Endothelial cell of umbilical vein (primary cell): Measurements from ENCODE around the gene ATF1. TPM values are rescaled to one million over a fixed set of nuclear protein-coding genes. Genes with fewer than 3 reads are reported as not detected.

ENCODE experiments used
- BruUV-seq: library from RNA; stranded (reverse); fragments of 400-500 nt; replicated peaks from 2 replicates; lab custom pipeline; 2021; lab: Mats Ljungman, UMichigan
- CTCF ChIA-PET: fragments of 300-600, 350-600 bp; sonication (Branson Sonifier 250); formaldehyde crosslinking; loops from one replicate; lab custom pipeline; 2021; ENCODE audit warnings: antibody characterized with exemption, inconsistent platforms; lab: Charles Lee
- POLR2A ChIA-PET: fragments of 300-600, 350-600 bp; sonication (Branson Sonifier 250); formaldehyde crosslinking; loops from one replicate; lab custom pipeline; 2021; ENCODE audit warnings: antibody characterized with exemption, inconsistent platforms; lab: Charles Lee
- DNase-seq: peaks from one replicate; pipeline ENCODE4 v3.0.0-alpha.2; 2011; ENCODE audit warnings: low read depth, low spot score
- FAIRE-seq: peaks from 2 replicates; lab custom pipeline; 2011; peaks lifted over from hg19 to GRCh38; lab: Jason Lieb, UNC
- H2AFZ ChIP-seq: 2 replicates; pipeline ENCODE4 v1.6.0; 2012; ENCODE audit warnings: low read depth, low read length, control low read depth, inconsistent platforms
- H3K27ac ChIP-seq: 2 replicates; pipeline ENCODE4 v1.5.1; 2011; ENCODE audit warnings: low read depth, mild to moderate bottlenecking, control low read depth, low read length, moderate library complexity; ENCODE audit not compliant: insufficient read depth
- H3K27me3 ChIP-seq, 2 experiments: 2 replicates each; pipeline versions ENCODE4 v1.6.0 to v1.6.1; 2011; ENCODE audit warnings: low read length in 2 of 2, mixed read lengths in 1 of 2; ENCODE audit not compliant: control insufficient read depth in 2 of 2, insufficient read depth in 2 of 2
- H3K36me3 ChIP-seq, 2 experiments: 2 replicates in 1 of 2; 3 replicates in 1 of 2; pipeline ENCODE4 v1.5.1; 2011; ENCODE audit warnings: low read length in 2 of 2, mild to moderate bottlenecking in 1 of 2, moderate library complexity in 1 of 2; ENCODE audit not compliant: control insufficient read depth in 2 of 2, insufficient read depth in 2 of 2; ENCODE audit errors: extremely low read depth in 1 of 2
- H3K4me1 ChIP-seq: 3 replicates; pipeline ENCODE4 v1.5.1; 2011; ENCODE audit warnings: mild to moderate bottlenecking, low read length; ENCODE audit not compliant: control insufficient read depth, insufficient read depth; ENCODE audit errors: extremely low read depth
- H3K4me2 ChIP-seq: 2 replicates; pipeline ENCODE4 v1.6.1; 2011; ENCODE audit warnings: low read length, control low read depth, mixed read lengths; ENCODE audit not compliant: insufficient read depth
- H3K4me3 ChIP-seq, 3 experiments: fragments of 200-600 bp in 1 of 3; sonication (generic), shearing (Covaris generic) in 1 of 3; replicated peaks in 1 of 3; 2 replicates each; pipeline ENCODE4 v1.5.1; 2011 to 2016; ENCODE audit warnings: control low read depth in 3 of 3, low read length in 3 of 3, mild to moderate bottlenecking in 2 of 3, inconsistent platforms in 1 of 3, low read depth in 1 of 3, moderate library complexity in 1 of 3; ENCODE audit not compliant: insufficient read depth in 1 of 3
- H3K79me2 ChIP-seq: 2 replicates; pipeline ENCODE4 v1.6.0; 2012; ENCODE audit warnings: low read length, inconsistent platforms; ENCODE audit not compliant: control insufficient read depth, insufficient read depth
- H3K9ac ChIP-seq: replicated peaks from 2 replicates; pipeline ENCODE3; 2011; ENCODE audit warnings: low read length, control low read depth; ENCODE audit not compliant: insufficient read depth; ENCODE audit errors: extremely low read depth
- H3K9me1 ChIP-seq: replicated peaks from 3 replicates; pipeline ENCODE4 v1.6.0; 2011; ENCODE audit warnings: mild to moderate bottlenecking, low read length; ENCODE audit not compliant: control insufficient read depth, insufficient read depth; ENCODE audit errors: extremely low read depth
- H3K9me3 ChIP-seq: replicated peaks from 2 replicates; pipeline ENCODE4 v1.5.1; 2012; ENCODE audit warnings: low read length, inconsistent platforms; ENCODE audit not compliant: control insufficient read depth, insufficient read depth
- H4K20me1 ChIP-seq: replicated peaks from 2 replicates; pipeline ENCODE3; 2011; ENCODE audit warnings: mild to moderate bottlenecking, low read length; ENCODE audit not compliant: control insufficient read depth, insufficient read depth; ENCODE audit errors: extremely low read depth
- CTCF ChIP-seq, 2 donors: IDR thresholded peaks; 1 replicate in 1 of 2; 2 replicates in 1 of 2; pipeline ENCODE4 v1.5.1; 2011; ENCODE audit warnings: low read length in 2 of 2, mild to moderate bottlenecking in 2 of 2, moderate library complexity in 2 of 2, control low read depth in 1 of 2, inconsistent platforms in 1 of 2, low read depth in 1 of 2; ENCODE audit not compliant: insufficient read depth in 1 of 2; ENCODE audit errors: extremely low read depth in 1 of 2
- EZH2 ChIP-seq: IDR thresholded peaks from 2 replicates; pipeline ENCODE4 v1.6.1; 2012; ENCODE audit warnings: borderline replicate concordance, low read depth, mild to moderate bottlenecking, moderate library complexity, low read length, inconsistent platforms; ENCODE audit not compliant: severe bottlenecking
- FOS ChIP-seq: IDR thresholded peaks from 2 replicates; pipeline ENCODE4 v1.6.1; 2011; ENCODE audit warnings: mild to moderate bottlenecking, low read length, moderate library complexity, borderline replicate concordance; ENCODE audit not compliant: insufficient read depth
- JUN ChIP-seq: IDR thresholded peaks from 2 replicates; pipeline ENCODE4 v1.6.1; 2011; ENCODE audit warnings: borderline replicate concordance, low read depth; ENCODE audit not compliant: insufficient read length, insufficient read depth
- MYC ChIP-seq: IDR thresholded peaks from one replicate; pipeline ENCODE4 v1.6.1; 2011; ENCODE audit warnings: mild to moderate bottlenecking, low read depth, low read length
- POLR2A ChIP-seq: IDR thresholded peaks from 2 replicates; pipeline ENCODE4 v1.6.1; 2012; ENCODE audit warnings: low read depth, mild to moderate bottlenecking, control low read depth, low read length
- POLR2AphosphoS5 ChIP-seq: IDR thresholded peaks from 2 replicates; pipeline ENCODE4 v1.6.1; 2012; ENCODE audit warnings: low read depth, mild to moderate bottlenecking, control low read depth, low read length, moderate library complexity; ENCODE audit not compliant: insufficient read depth
- dilution Hi-C: fragments of 300-500 bp; cut with MboI; formaldehyde crosslinking; loops from one replicate; pipeline ENCODE4 v1.15.0; 2019; ENCODE audit warnings: low sequenced_read_pairs; ENCODE audit not compliant: extremely low pct_ligation_motif_present
- intact Hi-C: fragments of 100-400 bp; cut with micrococcal nuclease; formaldehyde crosslinking; loops from one replicate; pipeline ENCODE4 v1.10.0; 2022
- polyA plus RNA-seq, 4 experiments: library from polyadenylated mRNA; depleted of rRNA in 3 of 4; stranded (reverse) in 3 of 4; unstranded in 1 of 4; fragments of >200 nt; gene quantifications; 2 replicates each; pipeline versions ENCODE4 v1.2.1 to v1.2.3, GENCODE V29; 2011 to 2012; ENCODE audit warnings: missing spikeins in 1 of 4
- total RNA-seq: library from RNA; stranded (reverse); gene quantifications from 2 replicates; pipeline ENCODE4 v1.2.3, GENCODE V29; 2021
- TF ChIP-seq, protein P1 (sequence below): IDR thresholded peaks from 2 replicates; pipeline ENCODE4 v1.6.1; 2011; ENCODE audit not compliant: insufficient read depth, insufficient read length

Gene ATF1
- total and polyA plus RNA-seq, 2 donors (not counting 3 experiments of a cell fraction or from before 2014, with no cell fraction given), result 14.5 to 26.7 TPM

- Histone ChIP-seq H4K20me1 (no peaks in the 10 kb centered on the region), H3K9ac (no peak overlapping the region), H3K27ac (no peak overlapping the region), H3K4me3 (no peak overlapping the region), H3K4me1 (peaks cover 21% of the 10 kb centered on the region), H3K36me3 (peaks cover 0 to 2% of the 10 kb centered on the region in 2 experiments), H3K9me1 (no peaks in the 10 kb centered on the region), H3K4me2 (no peak overlapping the region), H2AFZ (no peak overlapping the region), H3K79me2 (peaks cover 13% of the 10 kb centered on the region), H3K9me3 (no peaks in the 10 kb centered on the region), H3K27me3 (no peaks in the 10 kb centered on the region)
- CTCF ChIA-PET, result no interaction called here
- POLR2A ChIA-PET, result no interaction called here
- intact Hi-C loops, result no loop called here
- no TSS peak for BruUV-seq
- DNase-seq (no peak), FAIRE-seq (no peak)
- TF ChIP-seq POLR2A, result no peak
- no peak for TF ChIP-seq JUN
- TF ChIP-seq POLR2AphosphoS5, result no peak
- TF ChIP-seq, protein P1, sequence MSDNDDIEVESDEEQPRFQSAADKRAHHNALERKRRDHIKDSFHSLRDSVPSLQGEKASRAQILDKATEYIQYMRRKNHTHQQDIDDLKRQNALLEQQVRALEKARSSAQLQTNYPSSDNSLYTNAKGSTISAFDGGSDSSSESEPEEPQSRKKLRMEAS, result no peak
- TF ChIP-seq EZH2, result no peak
- TF ChIP-seq FOS, result no peak
- TF ChIP-seq CTCF (IDR thresholded peaks at IDR 0.05; ENCODE audit: extremely low read depth in 1 of 2, insufficient read depth in 1 of 2, low read depth in 1 of 2, low read length in 2 of 2), result no peak
- no peak for TF ChIP-seq MYC
- dilution Hi-C loops, result no loop called here
These were observed 20.6 kb downstream of the ATF1 start for GRCh38 chr12:50784501-50784900.
